MV-4-11 (cell line): ENCODE results near the gene CC2D1B.

Experiments used
- DNase-seq: peaks from one replicate; lab custom pipeline; 2025; lab: John Stamatoyannopoulos, UW

The CC2D1B gene

DNA sequence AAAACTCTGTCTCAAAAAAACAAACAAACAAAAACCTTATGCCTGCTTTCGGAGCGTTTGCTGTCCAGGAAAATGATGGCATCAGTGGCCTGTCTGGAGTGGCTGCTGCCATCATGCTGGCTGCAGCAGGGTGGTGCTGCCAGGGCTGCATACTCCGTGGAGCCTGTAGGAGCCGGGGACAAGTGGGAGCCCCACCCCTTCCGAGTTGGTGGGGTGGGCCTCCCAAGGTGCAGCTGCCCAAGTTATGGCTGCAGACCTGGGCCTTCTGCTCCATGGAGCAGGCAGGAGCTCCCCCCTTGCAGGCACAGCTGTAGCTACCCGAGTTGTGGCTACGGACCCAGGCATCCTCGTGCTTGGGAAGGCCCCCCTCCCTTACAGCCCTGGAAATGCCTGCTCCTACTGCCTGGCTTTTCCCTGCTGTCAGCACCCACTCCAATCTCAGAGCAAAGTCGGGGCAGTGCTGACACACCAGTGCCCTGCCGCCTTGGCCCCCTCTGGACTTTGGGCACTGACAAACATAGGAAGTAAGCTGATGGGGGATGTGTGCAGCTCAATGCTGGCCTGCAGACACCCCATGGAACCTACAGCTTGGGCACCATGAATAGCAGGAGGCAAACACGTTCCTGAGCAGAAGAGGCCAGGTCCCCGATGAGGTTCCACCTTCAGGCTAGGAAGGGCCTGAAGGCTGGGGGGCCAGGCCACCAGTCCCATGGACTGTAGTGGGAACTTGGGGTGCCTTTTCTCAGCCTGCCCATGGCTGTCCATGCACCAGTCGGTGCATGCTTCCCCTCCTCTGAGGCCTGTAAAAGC, 60.4 kb downstream of the CC2D1B start:
- no peak for DNase-seq
